ENCODE results near the gene TENM3. TPM values are rescaled to one million over a fixed set of nuclear protein-coding genes. Genes with fewer than 3 reads are reported as not detected.
"Not testable (repeated sequence)": the region's sequence is repeated elsewhere in the genome, so short reads cannot be mapped to it uniquely, and the experiment has no call there.

Gene TENM3
- polyA plus RNA-seq, 1 experiment = 9.2 TPM

DNA sequence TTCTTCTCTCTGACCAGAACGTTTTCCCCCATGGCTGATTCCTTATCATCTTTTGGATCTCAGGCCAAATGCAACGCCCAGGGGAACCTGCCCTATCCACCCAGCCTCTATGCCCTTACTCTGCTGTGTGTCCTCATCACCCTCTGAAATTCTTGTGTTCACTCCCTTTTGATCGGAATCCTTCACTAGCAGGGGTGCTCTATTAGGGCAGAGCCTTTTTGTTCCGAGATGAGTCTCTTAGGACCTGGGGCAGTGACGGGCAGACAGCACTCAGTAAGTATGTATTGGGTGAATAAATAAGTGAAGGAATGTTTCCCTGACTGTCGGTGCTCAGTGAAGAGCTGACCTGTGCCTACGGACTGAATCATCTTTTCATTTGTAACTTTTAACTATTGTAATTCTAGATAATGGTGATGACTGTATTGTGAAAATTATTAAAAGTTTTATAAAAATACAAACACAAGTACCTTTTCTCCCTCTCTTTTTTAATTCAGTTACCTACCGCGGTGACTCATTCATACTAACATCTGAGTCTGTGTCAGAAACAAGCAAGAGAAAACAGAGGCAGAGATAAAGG is 4.8 kb upstream of the TENM3 start:
- TF ChIP-seq, protein P1, sequence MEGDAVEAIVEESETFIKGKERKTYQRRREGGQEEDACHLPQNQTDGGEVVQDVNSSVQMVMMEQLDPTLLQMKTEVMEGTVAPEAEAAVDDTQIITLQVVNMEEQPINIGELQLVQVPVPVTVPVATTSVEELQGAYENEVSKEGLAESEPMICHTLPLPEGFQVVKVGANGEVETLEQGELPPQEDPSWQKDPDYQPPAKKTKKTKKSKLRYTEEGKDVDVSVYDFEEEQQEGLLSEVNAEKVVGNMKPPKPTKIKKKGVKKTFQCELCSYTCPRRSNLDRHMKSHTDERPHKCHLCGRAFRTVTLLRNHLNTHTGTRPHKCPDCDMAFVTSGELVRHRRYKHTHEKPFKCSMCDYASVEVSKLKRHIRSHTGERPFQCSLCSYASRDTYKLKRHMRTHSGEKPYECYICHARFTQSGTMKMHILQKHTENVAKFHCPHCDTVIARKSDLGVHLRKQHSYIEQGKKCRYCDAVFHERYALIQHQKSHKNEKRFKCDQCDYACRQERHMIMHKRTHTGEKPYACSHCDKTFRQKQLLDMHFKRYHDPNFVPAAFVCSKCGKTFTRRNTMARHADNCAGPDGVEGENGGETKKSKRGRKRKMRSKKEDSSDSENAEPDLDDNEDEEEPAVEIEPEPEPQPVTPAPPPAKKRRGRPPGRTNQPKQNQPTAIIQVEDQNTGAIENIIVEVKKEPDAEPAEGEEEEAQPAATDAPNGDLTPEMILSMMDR (IDR thresholded peaks at IDR 0.05; ENCODE audit: insufficient read depth, low read depth, low read length) = no peak
- ChIA-PET POLR2A (no interaction called here), CTCF (no interaction called here)

DNA sequence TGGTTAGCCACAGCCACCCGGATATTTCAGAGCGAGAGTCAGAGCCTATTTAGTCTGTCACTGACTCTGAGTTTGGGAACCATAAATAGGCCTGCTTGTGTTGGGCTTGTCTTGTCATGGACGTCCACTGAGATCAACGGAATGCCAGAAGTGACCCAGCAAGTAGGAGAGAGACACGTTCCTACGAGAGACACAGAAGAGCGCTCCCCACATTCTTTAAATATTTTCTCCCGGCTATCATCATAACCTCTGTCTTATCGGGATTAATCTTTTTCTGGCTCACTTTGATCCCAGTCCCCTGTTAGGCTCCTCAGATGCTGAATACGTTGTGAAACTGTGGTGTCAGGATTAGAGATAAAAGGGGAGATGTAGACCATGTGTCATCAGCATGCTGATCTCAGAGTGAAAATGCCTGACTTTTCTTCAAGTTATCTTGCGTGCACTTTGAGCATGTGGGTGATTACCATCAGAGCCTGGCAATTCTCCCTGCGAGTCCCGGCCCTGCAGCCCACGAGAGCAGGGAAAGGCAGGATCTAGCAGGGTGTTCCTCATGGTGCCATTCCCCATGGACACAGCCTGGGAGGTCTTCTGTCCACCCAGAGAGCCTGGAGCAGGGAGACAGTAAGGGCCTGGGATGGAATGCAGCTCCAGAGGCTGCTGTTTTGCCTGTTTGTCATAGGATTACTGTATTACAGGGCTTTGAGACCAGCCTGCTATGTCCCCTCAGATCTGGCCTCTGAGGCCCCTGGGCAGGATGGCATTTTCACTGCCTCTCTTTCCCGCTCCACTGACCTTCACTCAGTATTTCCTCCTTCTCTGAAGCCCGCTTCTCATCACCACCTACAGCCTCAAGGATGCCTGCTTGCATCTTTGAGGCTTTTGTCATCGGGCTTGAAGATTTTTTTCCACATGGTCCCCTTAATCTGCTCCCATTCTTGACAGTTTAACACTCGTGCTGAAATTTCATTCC is 2.8 kb upstream of the TENM3 start:
- no peak overlapping the region for H3K4me3 ChIP-seq (ENCODE audit: low read depth, low read length)
- POLR2A ChIA-PET = no interaction called here
- TF ChIP-seq, protein P1 (IDR thresholded peaks at IDR 0.05; ENCODE audit: insufficient read depth, low read depth, low read length) = no peak

More for the DNA sequence above, 4.8 kb upstream of the TENM3 start:
- Histone ChIP-seq H3K4me3 (ENCODE audit: low read depth, low read length) (no peak overlapping the region), H3K27me3 (ENCODE audit: control insufficient read depth, insufficient read depth, low read length) (no peaks in the 10 kb centered on the region), H3K36me3 (ENCODE audit: control insufficient read depth, insufficient read depth, low read length) (no peaks in the 10 kb centered on the region)
- no peak for DNase-seq (ENCODE audit: low read depth)

DNA sequence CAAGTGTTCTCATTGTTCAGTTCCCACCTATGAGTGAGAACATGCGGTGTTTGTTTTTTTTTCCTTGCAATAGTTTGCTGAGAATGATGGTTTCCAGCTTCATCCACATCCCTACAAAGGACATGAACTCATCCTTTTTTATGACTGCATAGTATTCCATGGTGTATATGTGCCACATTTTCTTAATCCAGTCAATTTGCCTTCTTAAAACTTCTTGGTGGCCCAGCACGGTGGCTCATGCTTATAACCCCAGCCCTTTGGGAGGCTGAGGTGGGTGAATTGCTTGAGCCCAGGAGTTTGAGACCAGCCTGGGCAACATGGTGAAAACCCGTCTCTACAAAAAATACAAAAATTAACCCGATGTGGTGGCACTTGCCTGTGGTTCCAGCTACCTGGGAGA is 942 bp upstream of the TENM3 start:
- DNase-seq (ENCODE audit: low read depth); POLR2A ChIA-PET; H3K27me3 ChIP-seq (ENCODE audit: control insufficient read depth, insufficient read depth, low read length); H3K4me3 ChIP-seq (ENCODE audit: low read depth, low read length); H3K36me3 ChIP-seq (ENCODE audit: control insufficient read depth, insufficient read depth, low read length); CTCF ChIA-PET: not testable (repeated sequence)

More for the DNA sequence above, 2.8 kb upstream of the TENM3 start:
- DNase-seq (ENCODE audit: low read depth) = peak; percentile 46
- H3K36me3 ChIP-seq (ENCODE audit: control insufficient read depth, insufficient read depth, low read length) = no peaks in the 10 kb centered on the region
- CTCF ChIA-PET = no interaction called here
- no peaks in the 10 kb centered on the region for H3K27me3 ChIP-seq (ENCODE audit: control insufficient read depth, insufficient read depth, low read length)

DNA sequence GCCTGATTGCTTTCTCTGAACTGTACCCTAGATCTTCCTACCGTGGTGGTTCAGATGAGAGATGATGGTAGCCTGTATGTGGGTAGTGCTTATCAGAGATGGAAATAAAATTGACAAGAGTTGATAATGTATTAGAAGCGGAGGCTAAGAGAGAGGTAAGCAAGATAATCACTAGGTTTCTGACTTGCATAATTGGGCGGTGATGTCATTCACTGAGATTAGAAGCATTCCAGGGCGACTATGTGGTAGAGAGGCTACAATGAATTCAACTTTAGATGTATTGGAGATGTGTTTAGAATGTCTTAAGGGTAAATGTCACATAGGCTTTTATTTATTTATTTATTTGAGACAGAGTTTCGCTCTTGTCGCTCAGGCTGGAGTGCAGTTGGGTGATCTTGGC is 415 bp upstream of the TENM3 start:
- TF ChIP-seq, protein P1 (IDR thresholded peaks at IDR 0.05; ENCODE audit: insufficient read depth, low read depth, low read length) = no peak
- H3K36me3 ChIP-seq (ENCODE audit: control insufficient read depth, insufficient read depth, low read length) = no peaks in the 10 kb centered on the region
- POLR2A ChIA-PET = no interaction called here
- no peak overlapping the region for H3K4me3 ChIP-seq (ENCODE audit: low read depth, low read length)
- DNase-seq (ENCODE audit: low read depth) = no peak
- CTCF ChIA-PET = no interaction called here
- H3K27me3 ChIP-seq (ENCODE audit: control insufficient read depth, insufficient read depth, low read length) = no peaks in the 10 kb centered on the region

DNA sequence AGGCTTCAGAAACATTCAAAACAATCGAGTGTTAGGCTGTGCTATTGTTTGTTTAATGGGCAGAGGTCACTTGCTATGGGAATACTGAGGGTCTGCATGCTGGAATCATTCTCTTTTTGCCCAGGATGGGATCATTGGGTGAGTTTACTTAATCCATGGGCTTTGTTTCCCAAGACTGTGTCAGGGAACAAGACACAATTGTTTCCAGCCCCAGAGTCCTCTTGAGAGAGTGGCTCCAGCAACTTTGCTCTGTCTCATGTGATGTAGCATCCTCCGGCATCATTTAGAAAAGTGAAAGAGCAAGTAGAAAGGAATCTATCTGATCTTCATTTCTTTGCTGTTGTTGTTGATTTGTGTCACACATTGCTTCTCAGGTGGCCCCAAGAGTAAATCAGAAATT is 1.8 kb downstream of the TENM3 start:
- ChIA-PET POLR2A (no interaction called here), CTCF (no interaction called here)
- no peak for DNase-seq (ENCODE audit: low read depth)
- TF ChIP-seq, protein P1 (IDR thresholded peaks at IDR 0.05; ENCODE audit: insufficient read depth, low read depth, low read length) = no peak
- H3K27me3 ChIP-seq (ENCODE audit: control insufficient read depth, insufficient read depth, low read length) = no peaks in the 10 kb centered on the region
- no peak overlapping the region for H3K4me3 ChIP-seq (ENCODE audit: low read depth, low read length)
- no peaks in the 10 kb centered on the region for H3K36me3 ChIP-seq (ENCODE audit: control insufficient read depth, insufficient read depth, low read length)

Measured in BJ (cell line).